Activated naive CD8-positive, alpha-beta T cell treated with anti-CD3 and anti-CD28 coated beads for 36 hours (primary cell): Measurements from ENCODE around the gene GNPAT. TPM values are rescaled to one million over a fixed set of nuclear protein-coding genes. Genes with fewer than 3 reads are reported as not detected.

Source experiments
- DNase-seq: peaks from one replicate; pipeline ENCODE4 v3.0.0; 2021
- H3K27ac Mint-ChIP-seq: one replicate; pipeline ENCODE4 v1.8.0; 2022; ENCODE audit warnings: mild to moderate bottlenecking, moderate library complexity, mixed read lengths
- H3K27me3 Mint-ChIP-seq: one replicate; pipeline ENCODE4 v1.8.0; 2022; ENCODE audit warnings: mild to moderate bottlenecking, mixed read lengths
- H3K36me3 Mint-ChIP-seq: one replicate; pipeline ENCODE4 v1.8.0; 2021; ENCODE audit warnings: mild to moderate bottlenecking, mixed read lengths
- H3K4me1 Mint-ChIP-seq: one replicate; pipeline ENCODE4 v1.8.0; 2021; ENCODE audit warnings: mixed read lengths
- H3K4me3 Mint-ChIP-seq: one replicate; pipeline ENCODE4 v1.8.0; 2022; ENCODE audit warnings: mild to moderate bottlenecking, moderate library complexity, mixed read lengths
- H3K9me3 Mint-ChIP-seq: one replicate; pipeline ENCODE4 v1.8.0; 2022; ENCODE audit warnings: mixed read lengths
- total RNA-seq, 2 experiments: library from RNA; stranded (reverse); gene quantifications; one replicate each; pipeline ENCODE4 v1.2.3, GENCODE V29; 2021

The GNPAT gene
- total RNA-seq, 2 experiments from 2014 or later = 55.9 to 57.3 TPM

DNA sequence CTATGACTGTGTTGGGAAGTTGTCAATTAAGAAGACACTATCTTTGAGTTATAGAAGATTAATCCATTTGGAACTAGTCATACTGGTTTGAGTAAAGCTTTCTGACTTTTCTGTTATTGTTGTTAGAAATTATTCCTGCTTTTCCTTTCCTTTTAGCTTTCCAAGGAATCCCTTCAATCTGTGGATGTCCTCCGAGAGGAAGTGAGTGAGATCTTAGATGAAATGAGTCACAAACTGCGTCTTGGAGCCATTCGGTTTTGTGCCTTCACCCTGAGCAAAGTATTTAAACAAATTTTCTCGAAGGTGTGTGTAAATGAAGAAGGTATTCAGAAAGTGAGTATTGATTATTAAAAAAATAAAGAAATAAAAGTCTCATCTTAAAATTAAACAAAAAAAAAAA, 19.3 kb downstream of the GNPAT start:
- H3K4me3 Mint-ChIP-seq = no peak overlapping the region
- peaks cover 54% of the 10 kb centered on the region for H3K36me3 Mint-ChIP-seq
- peaks cover 17% of the 10 kb centered on the region for H3K9me3 Mint-ChIP-seq
- no peak for DNase-seq
- no peaks in the 10 kb centered on the region for H3K27me3 Mint-ChIP-seq
- H3K27ac Mint-ChIP-seq = no peak overlapping the region
- no peaks in the 10 kb centered on the region for H3K4me1 Mint-ChIP-seq

DNA sequence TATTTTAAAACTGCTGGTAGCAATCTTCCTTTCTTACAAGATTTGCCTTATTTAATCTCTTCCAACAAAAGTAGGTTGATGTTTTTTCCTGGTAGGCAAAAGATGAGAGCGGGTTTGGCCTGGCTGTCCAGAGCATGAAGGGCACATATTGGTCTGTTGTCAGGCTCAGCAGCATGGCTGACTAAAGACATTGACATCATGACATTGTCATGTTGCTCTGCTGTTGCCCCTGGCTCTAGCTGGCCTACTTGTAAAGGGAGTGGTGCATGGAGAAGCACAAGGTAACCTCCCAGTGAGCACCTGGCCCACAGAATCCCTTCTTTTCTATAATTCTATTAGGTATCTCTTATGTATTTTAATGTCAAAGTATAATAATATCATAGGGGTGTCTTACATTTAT, 23.6 kb downstream of the GNPAT start:
- H3K4me1 Mint-ChIP-seq = no peaks in the 10 kb centered on the region
- no peak overlapping the region for H3K27ac Mint-ChIP-seq
- no peak for DNase-seq
- no peaks in the 10 kb centered on the region for H3K9me3 Mint-ChIP-seq
- peaks cover 31% of the 10 kb centered on the region for H3K36me3 Mint-ChIP-seq
- H3K27me3 Mint-ChIP-seq = no peaks in the 10 kb centered on the region
- no peak overlapping the region for H3K4me3 Mint-ChIP-seq

DNA sequence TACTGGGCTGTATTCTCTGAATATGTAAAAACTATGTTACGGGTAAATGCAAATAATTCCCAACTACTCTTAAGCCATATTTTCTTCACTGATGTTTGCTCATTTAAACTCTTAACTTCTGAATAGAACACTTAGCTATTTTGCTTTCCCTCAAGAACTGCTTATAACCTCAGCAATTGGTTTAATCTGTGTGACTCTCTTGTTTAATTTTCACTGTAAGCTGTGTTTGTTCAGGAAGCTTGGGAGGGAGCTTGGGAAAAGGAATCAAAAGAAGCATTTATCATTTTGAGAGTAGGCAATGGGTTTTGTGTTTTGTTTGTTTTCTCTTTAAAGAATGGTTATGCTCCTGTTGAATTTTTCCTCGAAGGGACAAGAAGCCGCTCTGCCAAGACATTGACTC, 24.4 kb downstream of the GNPAT start:
- Mint-ChIP-seq H3K36me3 (peaks cover 27% of the 10 kb centered on the region), H3K4me3 (no peak overlapping the region), H3K9me3 (no peaks in the 10 kb centered on the region), H3K4me1 (no peaks in the 10 kb centered on the region), H3K27ac (no peak overlapping the region), H3K27me3 (no peaks in the 10 kb centered on the region)
- DNase-seq = no peak

DNA sequence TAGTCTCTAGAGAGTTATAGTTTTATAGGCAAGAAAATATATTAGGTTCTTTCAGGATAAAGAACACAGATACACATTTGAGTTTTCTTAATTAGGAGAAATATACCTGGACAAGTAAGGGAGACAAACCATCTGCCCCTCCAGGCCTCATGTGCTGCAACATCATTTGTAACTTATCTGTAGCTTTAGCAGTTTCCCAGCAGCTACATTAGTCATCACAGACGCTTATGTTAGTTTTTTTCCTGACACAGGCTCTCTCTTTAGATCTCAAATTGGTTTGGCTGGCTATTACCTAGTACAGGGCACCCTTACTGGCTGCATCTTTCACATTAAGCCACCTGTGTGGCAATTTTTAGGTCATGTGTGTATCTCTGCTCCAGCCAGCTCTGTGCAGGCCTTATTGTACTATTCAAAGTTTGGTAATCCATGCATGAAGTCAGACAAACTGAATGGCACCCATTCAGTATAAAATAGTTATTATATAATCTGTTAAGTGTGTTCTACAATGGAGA, 25.9 kb downstream of the GNPAT start:
- peaks cover 33% of the 10 kb centered on the region for H3K36me3 Mint-ChIP-seq

DNA sequence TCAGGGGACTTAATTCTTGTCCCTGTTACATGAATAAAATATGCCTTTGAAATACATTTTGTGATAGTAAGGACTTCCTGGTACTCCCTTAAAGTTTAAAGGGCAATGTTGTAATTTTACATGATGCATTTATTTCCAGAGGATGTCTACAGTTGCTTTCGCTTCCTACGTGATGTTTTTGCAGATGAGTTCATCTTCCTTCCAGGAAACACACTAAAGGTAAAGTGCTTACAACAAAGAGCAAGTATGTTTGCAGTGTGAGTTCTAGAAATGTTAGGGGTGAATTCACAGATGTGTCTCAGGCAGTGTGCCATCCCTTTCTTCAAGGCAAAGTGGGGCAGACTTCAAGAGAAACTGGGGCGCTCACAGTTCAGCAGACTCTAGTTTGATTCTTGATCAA, 31.2 kb downstream of the GNPAT start:
- H3K9me3 Mint-ChIP-seq = no peaks in the 10 kb centered on the region
- peak overlapping the region; percentile 22 for H3K4me3 Mint-ChIP-seq
- H3K36me3 Mint-ChIP-seq = peaks cover 47% of the 10 kb centered on the region
- H3K4me1 Mint-ChIP-seq = peaks cover 28% of the 10 kb centered on the region
- H3K27me3 Mint-ChIP-seq = no peaks in the 10 kb centered on the region
- H3K27ac Mint-ChIP-seq = peak overlapping the region; percentile 98
- no peak for DNase-seq

More for the DNA sequence above, 25.9 kb downstream of the GNPAT start:
- Mint-ChIP-seq H3K27me3 (no peaks in the 10 kb centered on the region), H3K9me3 (no peaks in the 10 kb centered on the region), H3K27ac (no peak overlapping the region), H3K4me3 (no peak overlapping the region), H3K4me1 (peaks cover 8% of the 10 kb centered on the region)
- no peak for DNase-seq

DNA sequence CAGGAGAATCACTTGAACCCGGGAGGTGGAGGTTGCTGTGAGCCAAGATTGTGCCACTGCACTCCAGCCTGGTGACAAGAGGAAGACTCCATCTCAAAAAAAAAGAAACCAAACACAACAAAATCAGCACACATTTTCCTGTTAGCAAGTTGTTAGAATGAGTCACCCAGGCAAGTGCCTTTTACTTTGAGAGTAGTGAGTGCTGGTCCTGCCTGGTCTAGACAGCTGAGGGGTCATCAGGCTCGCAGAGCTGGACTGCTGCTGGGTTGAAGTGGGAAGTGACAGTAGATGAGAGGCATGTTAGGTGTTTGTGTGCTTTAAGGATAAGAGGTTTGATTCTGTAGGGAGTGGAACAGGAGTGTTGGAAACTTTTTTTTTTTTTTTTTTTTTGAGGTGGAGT, 31.9 kb downstream of the GNPAT start:
- H3K27ac Mint-ChIP-seq = peak overlapping the region; percentile 98
- peak overlapping the region; percentile 70 for H3K4me3 Mint-ChIP-seq
- no peak for DNase-seq
- no peaks in the 10 kb centered on the region for H3K27me3 Mint-ChIP-seq
- peaks cover 28% of the 10 kb centered on the region for H3K4me1 Mint-ChIP-seq
- H3K36me3 Mint-ChIP-seq = peaks cover 44% of the 10 kb centered on the region
- no peaks in the 10 kb centered on the region for H3K9me3 Mint-ChIP-seq

DNA sequence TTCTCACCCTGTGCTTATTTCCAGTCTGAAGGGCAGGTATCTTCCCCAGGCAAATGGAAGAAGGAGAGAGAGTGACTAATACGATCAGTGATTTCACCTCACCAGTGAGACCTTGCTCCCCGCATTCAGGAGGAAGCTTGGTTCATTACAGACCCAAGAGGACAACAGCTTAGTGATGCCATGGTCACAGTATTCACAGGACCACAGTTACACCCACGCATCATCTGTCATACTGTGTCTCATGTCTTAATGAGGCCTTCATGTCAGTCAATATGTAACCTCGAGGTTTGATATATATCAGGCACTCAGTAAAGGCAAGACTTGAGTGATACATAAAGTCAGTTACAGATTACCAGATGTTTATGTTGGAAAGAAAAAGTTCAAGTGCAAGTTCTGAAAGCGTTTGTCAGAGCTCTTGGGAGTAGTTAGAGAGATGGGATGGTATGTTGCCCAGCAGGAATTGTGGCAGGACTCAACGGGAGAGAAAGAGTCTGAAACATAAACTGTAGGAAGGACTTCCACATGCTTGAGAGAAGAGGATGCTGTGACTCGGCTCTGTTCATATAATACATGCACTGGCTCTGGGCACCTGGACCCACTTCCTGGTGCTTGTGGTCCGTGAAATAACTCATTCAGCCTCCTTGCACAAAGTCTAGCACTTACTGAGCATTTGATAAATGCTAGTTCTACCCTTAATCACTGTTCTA, 33.3 kb downstream of the GNPAT start:
- peak; percentile 15 for DNase-seq
- peak overlapping the region; percentile 84 for H3K27ac Mint-ChIP-seq
- peaks cover 31% of the 10 kb centered on the region for H3K4me1 Mint-ChIP-seq
- peaks cover 42% of the 10 kb centered on the region for H3K36me3 Mint-ChIP-seq
- H3K4me3 Mint-ChIP-seq = no peak overlapping the region
- H3K9me3 Mint-ChIP-seq = no peaks in the 10 kb centered on the region
- H3K27me3 Mint-ChIP-seq = no peaks in the 10 kb centered on the region

DNA sequence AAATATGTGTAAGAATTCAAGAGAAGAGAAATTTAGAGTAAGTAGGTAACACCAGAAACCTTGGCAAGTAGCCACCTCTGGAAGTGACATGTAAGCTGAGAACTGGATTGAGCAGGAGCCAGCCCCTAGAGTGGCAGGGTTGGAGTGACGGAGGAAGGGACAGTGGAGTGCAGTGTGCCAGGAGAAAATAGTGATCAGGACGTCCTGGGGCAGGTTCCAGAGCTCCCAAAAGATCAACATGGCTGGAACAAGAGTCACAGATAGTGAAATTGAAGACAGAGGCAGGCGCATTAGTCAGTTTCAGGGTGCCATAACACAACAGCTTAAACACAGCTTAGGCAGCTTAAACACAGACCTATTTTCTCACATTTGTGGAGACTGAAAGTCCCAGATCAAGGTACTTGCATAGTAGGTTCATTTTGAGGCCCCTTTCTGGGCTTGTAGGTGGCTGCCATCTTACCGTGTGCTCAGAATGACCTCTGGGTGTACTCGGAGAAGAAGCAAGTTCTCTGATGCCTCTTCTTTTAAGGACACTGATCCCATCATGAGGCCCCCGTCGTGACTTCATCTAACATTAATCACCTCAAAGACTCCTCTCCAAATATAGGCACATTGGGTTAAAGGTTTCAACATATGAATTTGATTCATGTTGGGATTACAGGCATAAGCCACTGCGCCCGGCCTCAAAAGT, 37.2 kb downstream of the GNPAT start:
- Mint-ChIP-seq H3K4me1 (peaks cover 11% of the 10 kb centered on the region), H3K9me3 (no peaks in the 10 kb centered on the region), H3K4me3 (no peak overlapping the region), H3K36me3 (peaks cover 25% of the 10 kb centered on the region), H3K27ac (no peak overlapping the region), H3K27me3 (no peaks in the 10 kb centered on the region)
- DNase-seq = no peak

DNA sequence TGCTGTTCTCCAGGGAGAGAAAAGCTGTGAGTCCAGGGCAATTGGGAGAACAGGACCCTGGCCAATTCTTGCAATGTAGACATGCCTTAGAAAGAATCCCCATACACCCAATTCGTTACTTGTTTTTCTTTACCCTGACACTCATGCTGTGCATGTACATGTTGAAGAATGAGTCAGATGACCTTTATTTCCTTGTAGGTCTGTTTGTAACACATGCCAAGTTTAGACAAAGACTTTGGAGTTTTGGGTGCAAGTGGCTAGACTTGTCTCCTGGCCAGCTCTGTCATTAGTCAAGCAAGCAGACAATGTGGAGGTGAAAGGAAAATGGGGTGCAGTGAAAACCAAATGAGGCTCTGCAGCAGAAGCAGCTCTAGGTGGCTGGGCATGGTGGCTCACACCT, 38.1 kb downstream of the GNPAT start:
- Mint-ChIP-seq H3K4me1 (peaks cover 9% of the 10 kb centered on the region), H3K4me3 (no peak overlapping the region), H3K27ac (no peak overlapping the region), H3K36me3 (peaks cover 23% of the 10 kb centered on the region), H3K9me3 (no peaks in the 10 kb centered on the region), H3K27me3 (no peaks in the 10 kb centered on the region)
- no peak for DNase-seq

DNA sequence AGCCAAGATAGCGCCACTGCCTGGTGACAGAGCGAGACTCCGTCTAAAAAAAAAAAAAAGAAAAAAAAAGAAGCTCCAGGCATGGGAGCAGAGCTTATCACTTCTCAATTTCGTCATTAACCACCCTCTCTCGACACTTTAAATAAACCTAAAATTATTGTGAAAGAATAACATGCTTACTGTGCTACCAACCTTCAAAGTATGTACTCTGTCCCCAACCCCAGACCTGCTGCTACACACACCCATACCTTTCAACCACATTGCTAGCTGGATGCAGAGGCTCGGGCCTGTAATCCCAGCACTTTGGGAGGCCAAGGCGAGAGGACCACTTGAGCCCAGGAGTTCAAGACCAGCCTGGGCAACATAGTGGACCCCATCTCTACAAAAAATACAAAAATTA, 38.7 kb downstream of the GNPAT start:
- no peak overlapping the region for H3K27ac Mint-ChIP-seq

DNA sequence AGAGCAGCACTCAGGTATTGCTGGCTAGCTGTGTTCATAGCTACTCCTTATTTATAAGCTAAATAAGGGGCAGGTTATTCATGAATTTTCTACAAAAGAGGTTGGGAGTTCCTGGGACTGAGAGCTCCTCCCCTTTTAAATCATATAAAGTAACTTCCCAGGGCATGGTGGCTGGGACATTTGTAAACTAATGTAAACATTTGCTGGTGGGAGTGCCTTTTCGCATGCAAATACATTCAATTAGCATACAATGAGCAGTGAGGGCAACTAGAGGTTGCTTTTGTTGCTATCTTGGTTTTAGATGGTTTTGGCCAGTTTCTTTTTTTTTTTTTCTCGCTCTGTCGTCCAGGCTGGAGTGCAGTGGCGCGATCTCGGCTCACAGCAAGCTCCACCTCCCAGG, 43.4 kb downstream of the GNPAT start:
- H3K4me1 Mint-ChIP-seq = no peaks in the 10 kb centered on the region
- no peaks in the 10 kb centered on the region for H3K27me3 Mint-ChIP-seq
- H3K36me3 Mint-ChIP-seq = no peaks in the 10 kb centered on the region
- DNase-seq = no peak
- no peak overlapping the region for H3K27ac Mint-ChIP-seq
- H3K4me3 Mint-ChIP-seq = no peak overlapping the region
- no peaks in the 10 kb centered on the region for H3K9me3 Mint-ChIP-seq

More for the DNA sequence above, 38.7 kb downstream of the GNPAT start:
- Mint-ChIP-seq H3K9me3 (no peaks in the 10 kb centered on the region), H3K36me3 (peaks cover 20% of the 10 kb centered on the region), H3K27me3 (no peaks in the 10 kb centered on the region), H3K4me3 (no peak overlapping the region), H3K4me1 (peaks cover 3% of the 10 kb centered on the region)
- DNase-seq = no peak

DNA sequence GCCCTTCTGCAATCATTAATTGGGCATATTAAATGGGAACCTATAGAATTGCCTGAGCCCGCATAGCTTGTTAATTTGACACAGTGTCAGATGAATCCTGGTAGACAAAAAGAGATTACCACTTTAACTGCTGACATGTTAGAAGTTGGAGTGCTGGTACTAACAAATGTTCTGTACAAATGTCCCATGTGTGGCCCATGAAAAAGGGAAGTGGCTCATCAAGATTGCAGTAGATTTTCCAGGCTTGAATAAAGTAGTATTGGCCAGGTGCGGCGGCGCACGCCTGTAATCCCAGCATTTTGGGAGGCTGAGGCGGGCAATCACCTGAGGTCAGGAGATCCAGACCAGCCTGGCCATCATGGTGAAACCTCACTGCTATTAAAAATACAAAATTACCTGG, 45.6 kb downstream of the GNPAT start:
- no peaks in the 10 kb centered on the region for H3K36me3 Mint-ChIP-seq
- no peaks in the 10 kb centered on the region for H3K4me1 Mint-ChIP-seq
- no peak for DNase-seq
- no peak overlapping the region for H3K4me3 Mint-ChIP-seq
- no peaks in the 10 kb centered on the region for H3K9me3 Mint-ChIP-seq
- H3K27me3 Mint-ChIP-seq = no peaks in the 10 kb centered on the region
- no peak overlapping the region for H3K27ac Mint-ChIP-seq

DNA sequence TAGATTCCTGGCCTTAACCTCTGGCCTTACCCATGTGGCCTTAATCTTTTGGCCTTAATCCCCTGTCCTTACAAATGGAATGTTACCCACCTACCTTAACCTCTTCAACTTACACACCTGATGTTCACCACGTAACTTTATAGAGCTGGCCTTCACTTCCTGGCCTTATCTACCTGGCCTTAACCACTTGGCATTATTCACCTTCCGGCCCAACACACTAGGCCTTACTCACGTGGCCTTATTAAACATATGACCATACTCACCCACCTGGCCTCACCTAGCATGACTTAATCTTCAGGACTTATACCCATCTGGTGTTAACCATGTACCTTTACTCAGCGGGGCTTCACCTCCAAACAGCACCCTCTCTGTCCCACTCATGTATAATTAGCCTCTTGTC, 54.9 kb downstream of the GNPAT start:
- Mint-ChIP-seq H3K9me3 (no peaks in the 10 kb centered on the region), H3K27me3 (no peaks in the 10 kb centered on the region), H3K27ac (no peak overlapping the region), H3K36me3 (no peaks in the 10 kb centered on the region), H3K4me3 (no peak overlapping the region), H3K4me1 (no peaks in the 10 kb centered on the region)
- no peak for DNase-seq

DNA sequence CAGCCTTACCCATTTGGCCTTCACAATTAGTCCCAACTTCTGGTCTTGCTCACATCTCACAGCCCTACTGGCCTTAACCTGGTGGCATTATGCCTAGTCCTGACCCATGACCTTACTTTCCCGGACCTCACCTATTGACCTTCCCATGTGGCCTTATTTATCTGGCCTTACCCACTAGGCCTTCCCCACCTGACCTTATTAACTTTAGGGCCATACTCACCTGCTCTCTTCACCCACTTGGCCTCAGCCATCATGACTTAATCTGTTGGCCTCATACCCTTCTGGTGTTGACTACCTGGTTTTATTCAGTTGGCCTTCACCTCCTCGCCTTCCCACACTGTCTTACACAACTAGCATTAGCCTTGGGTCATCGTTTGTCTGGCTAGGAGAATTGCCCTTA, 61.0 kb downstream of the GNPAT start:
- no peak for DNase-seq
- no peaks in the 10 kb centered on the region for H3K4me1 Mint-ChIP-seq
- H3K36me3 Mint-ChIP-seq = no peaks in the 10 kb centered on the region
- no peak overlapping the region for H3K4me3 Mint-ChIP-seq
- H3K27ac Mint-ChIP-seq = no peak overlapping the region
- H3K27me3 Mint-ChIP-seq = no peaks in the 10 kb centered on the region
- H3K9me3 Mint-ChIP-seq = no peaks in the 10 kb centered on the region

DNA sequence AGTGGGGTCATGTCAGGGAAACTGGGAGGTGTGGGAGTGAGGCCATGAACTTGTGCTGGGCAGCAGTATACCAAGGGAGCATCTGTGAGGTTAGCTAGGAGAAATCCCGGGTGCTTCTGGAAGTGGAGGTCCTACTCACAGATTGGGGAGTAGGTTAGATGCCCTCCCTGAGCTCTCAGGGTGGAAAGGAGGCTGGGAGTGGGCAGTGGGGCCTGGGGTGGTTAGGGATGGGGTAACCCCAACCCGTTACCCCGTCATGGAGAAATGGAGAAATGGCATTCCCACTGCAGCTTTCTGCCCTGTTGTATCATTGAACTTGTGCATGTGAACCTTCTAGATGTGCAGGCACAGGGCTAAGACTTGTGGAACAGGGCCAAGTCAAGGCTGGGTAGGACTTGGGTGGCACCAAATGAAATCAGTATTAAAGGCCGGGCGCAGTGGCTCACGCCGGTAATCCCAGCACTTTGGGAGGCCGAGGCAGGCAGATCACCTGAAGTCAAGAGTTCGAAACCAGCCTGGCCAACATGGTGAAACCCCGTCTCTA, 69.5 kb downstream of the GNPAT start:
- no peak for DNase-seq
- H3K27me3 Mint-ChIP-seq = no peaks in the 10 kb centered on the region
- no peak overlapping the region for H3K27ac Mint-ChIP-seq
- no peak overlapping the region for H3K4me3 Mint-ChIP-seq
- no peaks in the 10 kb centered on the region for H3K4me1 Mint-ChIP-seq
- H3K9me3 Mint-ChIP-seq = no peaks in the 10 kb centered on the region
- H3K36me3 Mint-ChIP-seq = no peaks in the 10 kb centered on the region
